SW 1271 (cell line): Measurements from ENCODE around the gene CIRBP.

ENCODE experiments used
- DNase-seq, 2 experiments: peaks; one replicate each; lab custom pipeline; 2025; lab: John Stamatoyannopoulos, UW

CIRBP gene

GRCh38 chr19:1269065-1269477, at the start of gene CIRBP:
Gene CIRBP, plus strand, starts transcription at chr19:1269332. Its CDS starts 1,602 bp downstream, at chr19:1270934.
- DNase-seq: peak; percentile 85 to 95

GRCh38 chr19:1219786-1220476, 49.2 kb upstream of the CIRBP start:
- no peak for DNase-seq

GRCh38 chr19:1220477-1220930, 48.6 kb upstream of the CIRBP start:
- DNase-seq: no peak

- no peak for DNase-seq
Observed at GRCh38 chr19:1220976-1221903, 47.9 kb upstream of the CIRBP start.

- DNase-seq: no peak
Observed at GRCh38 chr19:1221904-1222255, 47.3 kb upstream of the CIRBP start.

- DNase-seq: no peak
Observed at GRCh38 chr19:1222394-1222793, 46.7 kb upstream of the CIRBP start.

- peak in 1 of 2 experiments; percentile 21 for DNase-seq
Observed at GRCh38 chr19:1223018-1223855, 45.9 kb upstream of the CIRBP start.

- no peak for DNase-seq
Observed at GRCh38 chr19:1224047-1224825, 44.9 kb upstream of the CIRBP start.

GRCh38 chr19:1224847-1225246, 44.3 kb upstream of the CIRBP start:
- DNase-seq: no peak

GRCh38 chr19:1225440-1226226, 43.5 kb upstream of the CIRBP start:
- no peak for DNase-seq

- DNase-seq: no peak
Observed at GRCh38 chr19:1226227-1226518, 43.0 kb upstream of the CIRBP start.

GRCh38 chr19:1226522-1227303, 42.4 kb upstream of the CIRBP start:
- DNase-seq: no peak

GRCh38 chr19:1227304-1228054, 41.7 kb upstream of the CIRBP start:
- DNase-seq: no peak

- no peak for DNase-seq
Observed at GRCh38 chr19:1228161-1228957, 40.8 kb upstream of the CIRBP start.

- no peak for DNase-seq
Observed at GRCh38 chr19:1229056-1229923, 39.8 kb upstream of the CIRBP start.

- DNase-seq: no peak
Observed at GRCh38 chr19:1229924-1230782, 39.0 kb upstream of the CIRBP start.
